AG04449 (cell line): ENCODE data around the gene RBM17.
"Not testable (repeated sequence)": the region's sequence is repeated elsewhere in the genome, so short reads cannot be mapped to it uniquely, and the experiment has no call there.

ENCODE experiments used
- CTCF ChIA-PET: fragments of 350-600 bp; formaldehyde crosslinking; extraction: SDS; loops from one replicate; lab custom pipeline; 2021; ENCODE audit warnings: antibody characterized with exemption; lab: Yijun Ruan, JAX
- POLR2A ChIA-PET: fragments of 400-600, 350-600 bp; formaldehyde crosslinking; extraction: SDS; loops from one replicate; lab custom pipeline; 2020; ENCODE audit warnings: antibody characterized with exemption, inconsistent platforms; lab: Yijun Ruan, JAX
- DNase-seq: peaks from one replicate; pipeline ENCODE4 v3.0.0-alpha.2; 2010; ENCODE audit warnings: low read depth, low spot score
- H3K4me3 ChIP-seq: 2 replicates; pipeline ENCODE4 v1.5.1; 2011; ENCODE audit warnings: low read depth, mild to moderate bottlenecking, control low read depth, low read length
- TF ChIP-seq, protein P1 (sequence below): IDR thresholded peaks from one replicate; pipeline ENCODE4 v1.5.1; 2011; ENCODE audit warnings: mild to moderate bottlenecking, moderate library complexity, low read length, control low read depth, inconsistent platforms; ENCODE audit not compliant: insufficient read depth; ENCODE audit errors: missing control alignments

Gene RBM17

GRCh38 chr10:6120691-6121090 is 31.9 kb downstream of the RBM17 start:
- POLR2A ChIA-PET = no interaction called here
- TF ChIP-seq, protein P1, sequence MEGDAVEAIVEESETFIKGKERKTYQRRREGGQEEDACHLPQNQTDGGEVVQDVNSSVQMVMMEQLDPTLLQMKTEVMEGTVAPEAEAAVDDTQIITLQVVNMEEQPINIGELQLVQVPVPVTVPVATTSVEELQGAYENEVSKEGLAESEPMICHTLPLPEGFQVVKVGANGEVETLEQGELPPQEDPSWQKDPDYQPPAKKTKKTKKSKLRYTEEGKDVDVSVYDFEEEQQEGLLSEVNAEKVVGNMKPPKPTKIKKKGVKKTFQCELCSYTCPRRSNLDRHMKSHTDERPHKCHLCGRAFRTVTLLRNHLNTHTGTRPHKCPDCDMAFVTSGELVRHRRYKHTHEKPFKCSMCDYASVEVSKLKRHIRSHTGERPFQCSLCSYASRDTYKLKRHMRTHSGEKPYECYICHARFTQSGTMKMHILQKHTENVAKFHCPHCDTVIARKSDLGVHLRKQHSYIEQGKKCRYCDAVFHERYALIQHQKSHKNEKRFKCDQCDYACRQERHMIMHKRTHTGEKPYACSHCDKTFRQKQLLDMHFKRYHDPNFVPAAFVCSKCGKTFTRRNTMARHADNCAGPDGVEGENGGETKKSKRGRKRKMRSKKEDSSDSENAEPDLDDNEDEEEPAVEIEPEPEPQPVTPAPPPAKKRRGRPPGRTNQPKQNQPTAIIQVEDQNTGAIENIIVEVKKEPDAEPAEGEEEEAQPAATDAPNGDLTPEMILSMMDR = no peak
- CTCF ChIA-PET = interaction anchor here (0.8 to 1.5 kb wide), 4 partner anchors 14 to 30 kb away, joined by 3 read pairs; no protein-coding TSS in a partner anchor
- H3K4me3 ChIP-seq = no peak overlapping the region
- no peak for DNase-seq

DNA sequence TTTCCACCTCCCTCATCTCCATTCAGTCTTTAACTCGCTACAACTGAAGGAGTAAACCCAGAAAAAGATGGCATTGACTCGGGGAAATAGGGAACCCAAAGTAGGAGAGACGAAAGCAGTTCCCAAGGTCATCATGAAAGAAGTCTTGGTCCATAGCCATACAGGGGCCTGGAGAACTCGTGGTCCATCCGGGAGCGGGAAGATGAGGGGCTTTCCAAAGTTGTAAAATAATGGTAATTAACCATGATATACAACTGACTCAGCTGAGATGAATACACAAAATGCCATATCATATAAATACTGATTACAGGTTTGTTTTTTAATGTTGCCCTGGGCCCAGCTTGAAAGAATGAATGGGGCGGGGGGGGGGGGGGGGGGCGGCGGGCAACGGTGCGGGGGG is 32.3 kb downstream of the RBM17 start:
- no peak overlapping the region for H3K4me3 ChIP-seq
- ChIA-PET CTCF (interaction anchor here (1.5 kb wide), 2 partner anchors 30 to 282 kb away, joined by 3 to 5 read pairs; no protein-coding TSS in a partner anchor), POLR2A (no interaction called here)
- DNase-seq = no peak
- TF ChIP-seq, protein P1 = no peak

GRCh38 chr10:6123532-6123931 is 34.7 kb downstream of the RBM17 start:
- DNase-seq = no peak
- ChIA-PET POLR2A (no interaction called here), CTCF (interaction anchor here (0.8 to 1.5 kb wide), 2 partner anchors 34 to 279 kb away, joined by 3 read pairs; no protein-coding TSS in a partner anchor)
- no peak overlapping the region for H3K4me3 ChIP-seq
- TF ChIP-seq, protein P1 = no peak

GRCh38 chr10:6124666-6125065 is 35.8 kb downstream of the RBM17 start:
- H3K4me3 ChIP-seq = no peak overlapping the region
- no peak for DNase-seq
- ChIA-PET POLR2A (no interaction called here), CTCF (interaction anchor here (0.8 to 1.5 kb wide), 4 partner anchors 12 to 277 kb away, joined by 3 to 5 read pairs (median 4); no protein-coding TSS in a partner anchor)
- TF ChIP-seq, protein P1 = no peak

DNA sequence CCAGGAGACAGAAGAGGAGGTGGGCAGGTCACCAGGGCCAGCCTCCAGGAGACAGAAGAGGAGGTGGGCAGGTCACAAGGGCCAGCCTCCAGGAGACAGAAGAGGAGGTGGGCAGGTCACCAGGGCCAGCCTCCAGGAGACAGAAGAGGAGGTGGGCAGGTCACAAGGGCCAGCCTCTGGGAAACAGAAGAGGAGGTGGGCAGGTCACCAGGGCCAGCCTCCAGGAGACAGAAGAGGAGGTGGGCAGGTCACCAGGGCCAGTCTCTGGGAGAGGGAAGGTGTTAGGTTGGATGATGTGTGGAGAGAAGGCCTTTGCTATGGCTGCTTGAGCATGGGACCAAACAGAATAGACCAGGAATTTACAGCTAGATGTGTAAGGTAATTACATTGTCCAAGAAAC is 38.6 kb downstream of the RBM17 start:
- ChIA-PET POLR2A (interaction anchor here (1.8 kb wide), 1 partner anchor 75 kb away, joined by 7 read pairs; the partner anchor contains the start of gene PFKFB3), CTCF (interaction anchor here (1.3 to 1.6 kb wide), 2 partner anchors 41 to 274 kb away, joined by 3 to 6 read pairs; no protein-coding TSS in a partner anchor)
- not testable (repeated sequence) for H3K4me3 ChIP-seq, DNase-seq

- POLR2A ChIA-PET = interaction anchor here (1.8 kb wide), 1 partner anchor 74 kb away, joined by 7 read pairs; the partner anchor contains the start of gene PFKFB3
- no peak for DNase-seq
- no peak overlapping the region for H3K4me3 ChIP-seq
- TF ChIP-seq, protein P1 = no peak
- CTCF ChIA-PET = interaction anchor here (1.3 to 1.7 kb wide), 4 partner anchors 10 to 274 kb away, joined by 3 to 6 read pairs (median 4); no protein-coding TSS in a partner anchor
Measured at GRCh38 chr10:6128087-6128486, 39.3 kb downstream of the RBM17 start.
